Ishikawa (cell line): ENCODE measurements around the gene CCDC15.

Source experiments
- CREB1 ChIP-seq: IDR thresholded peaks from 2 replicates; pipeline ENCODE4 v1.6.1; 2012; ENCODE audit warnings: low read depth
- EP300 ChIP-seq: IDR thresholded peaks from 2 replicates; pipeline ENCODE4 v1.6.1; 2012; ENCODE audit warnings: borderline replicate concordance
- NFIC ChIP-seq: IDR thresholded peaks from 2 replicates; pipeline ENCODE4 v1.6.1; 2012
- RAD21 ChIP-seq: IDR thresholded peaks from 2 replicates; pipeline ENCODE4 v1.6.1; 2012; ENCODE audit warnings: low read depth
- TAF1 ChIP-seq: IDR thresholded peaks from 2 replicates; pipeline ENCODE4 v1.6.1; 2012; ENCODE audit warnings: low read depth, mild to moderate bottlenecking
- TF ChIP-seq, protein P1 (sequence below): IDR thresholded peaks from 2 replicates; pipeline ENCODE4 v1.6.1; 2012; ENCODE audit warnings: low read depth, mild to moderate bottlenecking
- TF ChIP-seq, protein P2 (sequence below): IDR thresholded peaks from 2 replicates; pipeline ENCODE4 v1.6.1; 2012

DNA sequence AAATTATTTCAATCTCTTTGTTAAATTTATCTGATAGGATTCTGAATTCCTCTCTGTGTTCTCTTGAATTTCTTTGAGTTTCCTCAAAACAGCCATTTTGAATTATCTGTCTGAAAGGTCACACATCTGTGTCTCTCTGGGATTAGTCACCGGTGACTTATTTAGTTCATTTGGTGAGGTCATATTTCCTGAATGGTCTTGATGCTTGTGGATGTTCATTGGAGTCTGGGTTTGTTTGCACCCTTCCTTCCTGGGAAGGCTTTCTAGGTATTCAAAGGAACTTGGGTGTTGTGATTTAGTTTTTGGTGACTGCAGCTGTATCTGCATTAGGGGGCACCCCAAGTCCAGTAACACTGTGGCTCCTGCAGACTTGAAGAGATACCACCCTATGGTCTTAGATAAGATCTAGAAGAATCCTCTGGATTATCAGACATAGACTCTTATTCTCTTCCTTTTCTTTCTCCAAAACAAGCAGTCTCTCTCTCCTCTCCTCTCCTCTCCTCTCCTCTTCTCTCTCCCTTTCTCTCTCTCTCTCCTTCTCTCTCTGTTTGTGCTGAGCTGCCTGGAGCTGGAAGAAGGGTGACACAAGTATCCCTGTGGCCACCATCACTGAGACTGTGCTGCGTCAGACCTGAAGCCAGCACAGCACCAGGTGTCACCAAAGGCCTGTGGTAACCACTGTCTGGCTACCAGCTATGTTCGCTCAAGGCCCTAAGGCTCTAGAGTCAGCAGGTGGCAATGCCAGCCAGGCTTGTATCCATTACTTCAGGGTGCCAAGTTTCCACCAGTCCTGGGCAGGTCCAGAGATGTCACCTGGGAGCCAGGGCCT is 38.2 kb upstream of the CCDC15 start:
- no peak for TF ChIP-seq EP300
- no peak for TF ChIP-seq CREB1
- TF ChIP-seq, protein P1, sequence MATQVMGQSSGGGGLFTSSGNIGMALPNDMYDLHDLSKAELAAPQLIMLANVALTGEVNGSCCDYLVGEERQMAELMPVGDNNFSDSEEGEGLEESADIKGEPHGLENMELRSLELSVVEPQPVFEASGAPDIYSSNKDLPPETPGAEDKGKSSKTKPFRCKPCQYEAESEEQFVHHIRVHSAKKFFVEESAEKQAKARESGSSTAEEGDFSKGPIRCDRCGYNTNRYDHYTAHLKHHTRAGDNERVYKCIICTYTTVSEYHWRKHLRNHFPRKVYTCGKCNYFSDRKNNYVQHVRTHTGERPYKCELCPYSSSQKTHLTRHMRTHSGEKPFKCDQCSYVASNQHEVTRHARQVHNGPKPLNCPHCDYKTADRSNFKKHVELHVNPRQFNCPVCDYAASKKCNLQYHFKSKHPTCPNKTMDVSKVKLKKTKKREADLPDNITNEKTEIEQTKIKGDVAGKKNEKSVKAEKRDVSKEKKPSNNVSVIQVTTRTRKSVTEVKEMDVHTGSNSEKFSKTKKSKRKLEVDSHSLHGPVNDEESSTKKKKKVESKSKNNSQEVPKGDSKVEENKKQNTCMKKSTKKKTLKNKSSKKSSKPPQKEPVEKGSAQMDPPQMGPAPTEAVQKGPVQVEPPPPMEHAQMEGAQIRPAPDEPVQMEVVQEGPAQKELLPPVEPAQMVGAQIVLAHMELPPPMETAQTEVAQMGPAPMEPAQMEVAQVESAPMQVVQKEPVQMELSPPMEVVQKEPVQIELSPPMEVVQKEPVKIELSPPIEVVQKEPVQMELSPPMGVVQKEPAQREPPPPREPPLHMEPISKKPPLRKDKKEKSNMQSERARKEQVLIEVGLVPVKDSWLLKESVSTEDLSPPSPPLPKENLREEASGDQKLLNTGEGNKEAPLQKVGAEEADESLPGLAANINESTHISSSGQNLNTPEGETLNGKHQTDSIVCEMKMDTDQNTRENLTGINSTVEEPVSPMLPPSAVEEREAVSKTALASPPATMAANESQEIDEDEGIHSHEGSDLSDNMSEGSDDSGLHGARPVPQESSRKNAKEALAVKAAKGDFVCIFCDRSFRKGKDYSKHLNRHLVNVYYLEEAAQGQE, result no peak
- no peak for TF ChIP-seq RAD21
- TF ChIP-seq NFIC, result no peak
- TF ChIP-seq, protein P2, sequence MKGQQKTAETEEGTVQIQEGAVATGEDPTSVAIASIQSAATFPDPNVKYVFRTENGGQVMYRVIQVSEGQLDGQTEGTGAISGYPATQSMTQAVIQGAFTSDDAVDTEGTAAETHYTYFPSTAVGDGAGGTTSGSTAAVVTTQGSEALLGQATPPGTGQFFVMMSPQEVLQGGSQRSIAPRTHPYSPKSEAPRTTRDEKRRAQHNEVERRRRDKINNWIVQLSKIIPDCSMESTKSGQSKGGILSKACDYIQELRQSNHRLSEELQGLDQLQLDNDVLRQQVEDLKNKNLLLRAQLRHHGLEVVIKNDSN, result no peak
- TF ChIP-seq TAF1, result no peak
